GM12878 (cell line): ENCODE measurements around the gene ANKRD33. TPM values are rescaled to one million over a fixed set of nuclear protein-coding genes. Genes with fewer than 3 reads are reported as not detected.

ENCODE experiments used
- ATAC-seq: fragments of 200-7000 bp; cut with Tn5 transposase; 3 replicates; pipeline ENCODE4 v1.9.1; 2020; ENCODE audit warnings: mild to moderate bottlenecking, moderate library complexity
- BruUV-seq: library from RNA; stranded (reverse); fragments of 400-500 nt; replicated peaks from 2 replicates; lab custom pipeline; 2021; lab: Mats Ljungman, UMichigan
- CTCF ChIA-PET: fragments of 300-600 bp; sonication (Branson Sonifier 250); formaldehyde crosslinking; extraction: SDS; loops from one replicate; lab custom pipeline; 2021; ENCODE audit warnings: inconsistent platforms; lab: Yijun Ruan, JAX
- POLR2A ChIA-PET: fragments of 350-600 bp; formaldehyde crosslinking; extraction: SDS; loops from one replicate; lab custom pipeline; 2021; ENCODE audit warnings: inconsistent platforms; lab: Charles Lee
- RAD21 ChIA-PET: fragments of 300-600 bp; sonication (Branson Sonifier 250); formaldehyde crosslinking; loops from one replicate; lab custom pipeline; 2023; ENCODE audit warnings: antibody characterized with exemption; ENCODE audit not compliant: unreplicated experiment; lab: Charles Lee
- SMC1A ChIA-PET: fragments of 300-600 bp; sonication (Branson Sonifier 250); formaldehyde crosslinking; loops from one replicate; lab custom pipeline; 2023; ENCODE audit not compliant: unreplicated experiment, uncharacterized antibody; lab: Charles Lee
- DNase-seq: peaks from one replicate; pipeline ENCODE4 v3.0.0-alpha.2; 2011; ENCODE audit warnings: low read depth, low spot score
- FAIRE-seq: peaks from 3 replicates; lab custom pipeline; 2011; peaks lifted over from hg19 to GRCh38; lab: Jason Lieb, UNC
- H2AFZ ChIP-seq: 2 replicates; pipeline ENCODE4 v1.6.0; 2011; ENCODE audit warnings: low read depth, low read length, control low read depth; ENCODE audit not compliant: control insufficient read depth
- H3K27ac ChIP-seq: 2 replicates; pipeline ENCODE4 v1.5.1; 2011; ENCODE audit warnings: control low read depth; ENCODE audit not compliant: control insufficient read depth, insufficient read depth
- H3K27me3 ChIP-seq, 2 experiments: replicated peaks in 1 of 2; 2 replicates each; pipeline versions ENCODE4 v1.6.0 to v1.6.1; 2011; ENCODE audit warnings: low read length in 1 of 2; ENCODE audit not compliant: control insufficient read depth in 2 of 2, insufficient read depth in 2 of 2
- H3K36me3 ChIP-seq, 2 experiments: 2 replicates each; pipeline ENCODE4 v1.5.1; 2011; ENCODE audit warnings: low read length in 1 of 2; ENCODE audit not compliant: control insufficient read depth in 2 of 2, insufficient read depth in 2 of 2
- H3K4me1 ChIP-seq: 2 replicates; pipeline ENCODE4 v1.6.1; 2011; ENCODE audit warnings: mild to moderate bottlenecking, low read length, moderate library complexity, mixed read lengths; ENCODE audit not compliant: control insufficient read depth, insufficient read depth
- H3K4me2 ChIP-seq: 2 replicates; pipeline ENCODE4 v1.6.0; 2011; ENCODE audit warnings: control low read depth; ENCODE audit not compliant: control insufficient read depth, insufficient read depth
- H3K4me3 ChIP-seq: fragments of 200-600 bp; sonication (generic); 2 replicates; pipeline ENCODE4 v1.5.1; 2016
- H3K79me2 ChIP-seq: 2 replicates; pipeline ENCODE4 v1.6.0; 2011; ENCODE audit warnings: low read length; ENCODE audit not compliant: control insufficient read depth, insufficient read depth
- H3K9ac ChIP-seq: 2 replicates; pipeline ENCODE4 v1.8.0; 2011; ENCODE audit warnings: low read length, control low read depth, mixed read lengths; ENCODE audit not compliant: control insufficient read depth, insufficient read depth
- H3K9me3 ChIP-seq: replicated peaks from 3 replicates; pipeline ENCODE4 v1.5.1; 2011; ENCODE audit warnings: mild to moderate bottlenecking, low read length; ENCODE audit not compliant: control insufficient read depth, insufficient read depth
- H4K20me1 ChIP-seq: 2 replicates; pipeline ENCODE4 v1.6.0; 2011; ENCODE audit not compliant: control insufficient read depth, insufficient read depth
- JUNB ChIP-seq: IDR thresholded peaks from 2 replicates; pipeline ENCODE4 v1.6.1; 2016; ENCODE audit warnings: antibody characterized with exemption, mild to moderate bottlenecking
- MTA2 ChIP-seq: fragments of 450-650 bp; IDR thresholded peaks from 2 replicates; pipeline ENCODE4 v1.6.1; 2016; ENCODE audit warnings: low read depth, mild to moderate bottlenecking, moderate library complexity
- YBX1 ChIP-seq: fragments of 450-650 bp; IDR thresholded peaks from 2 replicates; pipeline ENCODE4 v1.6.1; 2016; ENCODE audit warnings: antibody characterized with exemption
- ZBED1 ChIP-seq: IDR thresholded peaks from 2 replicates; pipeline ENCODE4 v1.6.1; 2016; ENCODE audit warnings: borderline replicate concordance
- ZNF592 ChIP-seq: fragments of 450-650 bp; IDR thresholded peaks from 2 replicates; pipeline ENCODE4 v1.6.1; 2017; ENCODE audit warnings: mild to moderate bottlenecking, moderate library complexity
- WGBS: methylation state at CpG from one replicate; pipeline ENCODE4 v1.1.6; 2016; ENCODE audit warnings: low lambda C conversion rate; ENCODE audit not compliant: insufficient replicate concordance, insufficient coverage; ENCODE audit errors: missing lambda C conversion rate; 5-methylcytosine and 5-hydroxymethylcytosine counted together
- in situ Hi-C: fragments of 300-500 bp; cut with MboI; formaldehyde crosslinking; loops from 9 replicates; pipeline ENCODE4 v1.14.3; 2018; ENCODE audit warnings: mixed read lengths
- intact Hi-C: fragments of 100-400 bp; cut with micrococcal nuclease; formaldehyde crosslinking; loops from one replicate; pipeline ENCODE4 v1.14.2; 2022; ENCODE audit not compliant: unreplicated experiment
- polyA plus RNA-seq, 11 experiments: library from polyadenylated mRNA; depleted of rRNA in 4 of 11; unstranded in 6 of 11; stranded (reverse) in 5 of 11; fragments of >200 nt; fragmentation: Nextera tagmentation in 4 of 11; fragmentation: Illumina TruSeq in 1 of 11; extraction: Ambion mirVana in 4 of 11; extraction: Trizol in 1 of 11; gene quantifications; 1 replicate in 1 of 11; 2 replicates in 10 of 11; pipeline versions ENCODE4 v1.2.1 to v1.2.3, GENCODE V29; 2011 to 2016; ENCODE audit warnings: inconsistent platforms in 2 of 11, missing spikeins in 2 of 11, low read depth in 1 of 11
- total RNA-seq, 4 experiments: library from RNA; depleted of rRNA in 3 of 4; stranded (reverse); fragments of >200 nt in 3 of 4; fragmentation: Illumina TruSeq in 1 of 4; extraction: Trizol in 1 of 4; gene quantifications; 2 replicates each; pipeline versions ENCODE4 v1.2.1 to v1.2.3, GENCODE V29; 2013 to 2021

ANKRD33 gene
- total and polyA plus RNA-seq, 10 of the 15 experiments (the other 5 are each of a cell fraction or from before 2014, with no cell fraction given) = not detected

GRCh38 chr12:51932218-51933076 is 44.5 kb downstream of the ANKRD33 start:
- no peak overlapping the region for H3K4me2 ChIP-seq
- H3K36me3 ChIP-seq = no peaks in the 10 kb centered on the region
- no peaks in the 10 kb centered on the region for H4K20me1 ChIP-seq
- H3K4me3 ChIP-seq = no peak overlapping the region
- POLR2A ChIA-PET = no interaction called here
- no peaks in the 10 kb centered on the region for H3K9me3 ChIP-seq
- intact Hi-C loops (no loop called here), in situ Hi-C loops (no loop called here)
- no peaks in the 10 kb centered on the region; a peak in 1 of 4 replicates for H3K27me3 ChIP-seq
- H3K4me1 ChIP-seq = no peaks in the 10 kb centered on the region
- CTCF ChIA-PET = no interaction called here
- RAD21 ChIA-PET = no interaction called here
- BruUV-seq = no TSS peak
- 47% methylated on average over 5 of the region's 5 CpGs for WGBS
- TF ChIP-seq ZBED1 = no peak
- TF ChIP-seq MTA2 = no peak
- TF ChIP-seq ZNF592 = no peak
- TF ChIP-seq YBX1 = no peak
- no peak for TF ChIP-seq JUNB
- H2AFZ ChIP-seq = no peak overlapping the region
- H3K27ac ChIP-seq = no peak overlapping the region
- ATAC-seq (no peak), DNase-seq (no peak), FAIRE-seq (no peak)
- no peaks in the 10 kb centered on the region for H3K79me2 ChIP-seq
- no peak overlapping the region for H3K9ac ChIP-seq
- SMC1A ChIA-PET = no interaction called here
